IPS-18a (cell line): ENCODE measurements around the gene DIP2A.

Experiments
- H3K27ac ChIP-seq: one replicate; pipeline ENCODE4 v1.5.1; 2013; ENCODE audit warnings: low read length
- H3K27me3 ChIP-seq: one replicate; pipeline ENCODE4 v1.6.1; 2013; ENCODE audit warnings: mild to moderate bottlenecking, low read length; ENCODE audit not compliant: control insufficient read depth, insufficient read depth
- H3K36me3 ChIP-seq: one replicate; pipeline ENCODE4 v1.6.1; 2013; ENCODE audit warnings: low read depth, low read length; ENCODE audit not compliant: control insufficient read depth
- H3K4me1 ChIP-seq: one replicate; pipeline ENCODE4 v1.6.1; 2013; ENCODE audit warnings: low read depth, low read length; ENCODE audit not compliant: control insufficient read depth
- H3K4me3 ChIP-seq: one replicate; pipeline ENCODE4 v1.5.1; 2013; ENCODE audit warnings: low read length
- H3K9ac ChIP-seq: one replicate; pipeline ENCODE4 v1.6.1; 2013; ENCODE audit warnings: mild to moderate bottlenecking, low read length, moderate library complexity
- H3K9me3 ChIP-seq: one replicate; pipeline ENCODE4 v1.6.1; 2013; ENCODE audit warnings: low read depth, low read length; ENCODE audit not compliant: control insufficient read depth

Gene DIP2A

GRCh38 chr21:46543306-46543705 is 84.6 kb downstream of the DIP2A start:
- Histone ChIP-seq H3K4me1 (no peaks in the 10 kb centered on the region), H3K9ac (no peak overlapping the region), H3K36me3 (peaks cover 27% of the 10 kb centered on the region), H3K27ac (no peak overlapping the region), H3K9me3 (no peaks in the 10 kb centered on the region), H3K4me3 (no peak overlapping the region), H3K27me3 (no peaks in the 10 kb centered on the region)

- H3K9me3 ChIP-seq, result no peaks in the 10 kb centered on the region
These were observed 85.3 kb downstream of the DIP2A start for GRCh38 chr21:46544003-46544402.

GRCh38 chr21:46544824-46545223 is 86.1 kb downstream of the DIP2A start:
- Histone ChIP-seq H3K9me3 (no peaks in the 10 kb centered on the region), H3K9ac (no peak overlapping the region), H3K27ac (no peak overlapping the region), H3K4me3 (no peak overlapping the region), H3K27me3 (no peaks in the 10 kb centered on the region), H3K36me3 (peaks cover 22% of the 10 kb centered on the region), H3K4me1 (no peaks in the 10 kb centered on the region)

More at GRCh38 chr21:46544003-46544402, 85.3 kb downstream of the DIP2A start:
- H3K27ac ChIP-seq, result no peak overlapping the region
- no peak overlapping the region for H3K9ac ChIP-seq
- H3K36me3 ChIP-seq, result peaks cover 27% of the 10 kb centered on the region
- H3K4me3 ChIP-seq, result no peak overlapping the region
- H3K27me3 ChIP-seq, result no peaks in the 10 kb centered on the region
- no peaks in the 10 kb centered on the region for H3K4me1 ChIP-seq

- H3K36me3 ChIP-seq, result peaks cover 20% of the 10 kb centered on the region
- H3K27ac ChIP-seq, result no peak overlapping the region
These were observed 86.7 kb downstream of the DIP2A start for GRCh38 chr21:46545363-46545762.

GRCh38 chr21:46545911-46546310 is 87.2 kb downstream of the DIP2A start:
- Histone ChIP-seq H3K36me3 (peaks cover 20% of the 10 kb centered on the region), H3K9ac (no peak overlapping the region), H3K27me3 (no peaks in the 10 kb centered on the region), H3K4me1 (no peaks in the 10 kb centered on the region), H3K27ac (no peak overlapping the region), H3K4me3 (no peak overlapping the region), H3K9me3 (no peaks in the 10 kb centered on the region)

More at GRCh38 chr21:46545363-46545762, 86.7 kb downstream of the DIP2A start:
- Histone ChIP-seq H3K27me3 (no peaks in the 10 kb centered on the region), H3K4me3 (no peak overlapping the region), H3K9me3 (no peaks in the 10 kb centered on the region), H3K4me1 (no peaks in the 10 kb centered on the region), H3K9ac (no peak overlapping the region)

- no peak overlapping the region for H3K27ac ChIP-seq
- H3K9ac ChIP-seq, result no peak overlapping the region
- no peaks in the 10 kb centered on the region for H3K27me3 ChIP-seq
- H3K36me3 ChIP-seq, result peaks cover 12% of the 10 kb centered on the region
- H3K4me3 ChIP-seq, result no peak overlapping the region
- H3K4me1 ChIP-seq, result no peaks in the 10 kb centered on the region
- H3K9me3 ChIP-seq, result no peaks in the 10 kb centered on the region
These were observed 88.1 kb downstream of the DIP2A start for GRCh38 chr21:46546799-46547198.

GRCh38 chr21:46549650-46550049 is 91.0 kb downstream of the DIP2A start:
- Histone ChIP-seq H3K9ac (no peak overlapping the region), H3K27me3 (no peaks in the 10 kb centered on the region), H3K4me1 (no peaks in the 10 kb centered on the region), H3K9me3 (no peaks in the 10 kb centered on the region), H3K36me3 (peaks cover 8% of the 10 kb centered on the region), H3K4me3 (no peak overlapping the region), H3K27ac (no peak overlapping the region)

GRCh38 chr21:46550116-46550941 is 91.6 kb downstream of the DIP2A start:
- Histone ChIP-seq H3K27ac (no peak overlapping the region), H3K27me3 (no peaks in the 10 kb centered on the region), H3K4me1 (no peaks in the 10 kb centered on the region), H3K9me3 (no peaks in the 10 kb centered on the region), H3K9ac (no peak overlapping the region), H3K36me3 (peaks cover 4% of the 10 kb centered on the region), H3K4me3 (no peak overlapping the region)

GRCh38 chr21:46551636-46552241 is 93.0 kb downstream of the DIP2A start:
- H3K27ac ChIP-seq, result no peak overlapping the region
- peaks cover 4% of the 10 kb centered on the region for H3K36me3 ChIP-seq
- H3K4me3 ChIP-seq, result no peak overlapping the region

GRCh38 chr21:46552274-46552673 is 93.6 kb downstream of the DIP2A start:
- Histone ChIP-seq H3K9me3 (no peaks in the 10 kb centered on the region), H3K27me3 (no peaks in the 10 kb centered on the region), H3K4me1 (no peaks in the 10 kb centered on the region), H3K27ac (no peak overlapping the region), H3K9ac (no peak overlapping the region), H3K36me3 (peaks cover 5% of the 10 kb centered on the region), H3K4me3 (no peak overlapping the region)

More at GRCh38 chr21:46551636-46552241, 93.0 kb downstream of the DIP2A start:
- Histone ChIP-seq H3K9me3 (no peaks in the 10 kb centered on the region), H3K27me3 (no peaks in the 10 kb centered on the region), H3K9ac (no peak overlapping the region), H3K4me1 (no peaks in the 10 kb centered on the region)

GRCh38 chr21:46552865-46553379 is 94.2 kb downstream of the DIP2A start:
- Histone ChIP-seq H3K9ac (no peak overlapping the region), H3K27ac (no peak overlapping the region), H3K9me3 (no peaks in the 10 kb centered on the region), H3K4me1 (no peaks in the 10 kb centered on the region), H3K4me3 (no peak overlapping the region), H3K27me3 (no peaks in the 10 kb centered on the region), H3K36me3 (peaks cover 7% of the 10 kb centered on the region)
